Islet of Langerhans (tissue), 1 donor: ENCODE results near the gene FOSB.

Source experiments
- FAIRE-seq: peaks from one replicate; lab custom pipeline; 2011; peaks lifted over from hg19 to GRCh38; lab: Jason Lieb, UNC

FOSB gene

GRCh38 chr19:45485305-45486077 is 17.7 kb downstream of the FOSB start:
- no peak for FAIRE-seq

- no peak for FAIRE-seq
These were observed 20.9 kb downstream of the FOSB start for GRCh38 chr19:45488708-45489107.

- no peak for FAIRE-seq
These were observed 21.5 kb downstream of the FOSB start for GRCh38 chr19:45489216-45489855.

GRCh38 chr19:45492137-45492626 is 24.4 kb downstream of the FOSB start:
- FAIRE-seq, result no peak

GRCh38 chr19:45492627-45493470 is 25.1 kb downstream of the FOSB start:
- no peak for FAIRE-seq

GRCh38 chr19:45494261-45494916 is 26.6 kb downstream of the FOSB start:
- no peak for FAIRE-seq

- no peak for FAIRE-seq
These were observed 27.4 kb downstream of the FOSB start for GRCh38 chr19:45495178-45495577.

- no peak for FAIRE-seq
These were observed 28.7 kb downstream of the FOSB start for GRCh38 chr19:45496349-45496953.

GRCh38 chr19:45497791-45498190 is 30.0 kb downstream of the FOSB start:
- no peak for FAIRE-seq

GRCh38 chr19:45498411-45499195 is 30.8 kb downstream of the FOSB start, which contains the start of gene PPM1N:
Gene PPM1N, plus strand, starts transcription at chr19:45498443. Its CDS starts 30 bp downstream, at chr19:45498473.
- no peak for FAIRE-seq

GRCh38 chr19:45499196-45500180 is 31.7 kb downstream of the FOSB start:
- FAIRE-seq, result no peak

GRCh38 chr19:45500918-45501729 is 33.3 kb downstream of the FOSB start:
- FAIRE-seq, result no peak

- no peak for FAIRE-seq
These were observed 33.9 kb downstream of the FOSB start for GRCh38 chr19:45501730-45502014.

- FAIRE-seq, result no peak
These were observed 34.3 kb downstream of the FOSB start for GRCh38 chr19:45502111-45502510.

- FAIRE-seq, result no peak
These were observed 36.1 kb downstream of the FOSB start for GRCh38 chr19:45503909-45504308.

- FAIRE-seq, result no peak
These were observed 37.6 kb downstream of the FOSB start for GRCh38 chr19:45505151-45505995.

GRCh38 chr19:45505996-45506245 is 38.1 kb downstream of the FOSB start:
- no peak for FAIRE-seq

- FAIRE-seq, result no peak
These were observed 38.6 kb downstream of the FOSB start for GRCh38 chr19:45506246-45506988.
